NCI-H1436 treated with DMSO at 0.1 percent for 48 hours (cell line): ENCODE data around the gene HNRNPUL1.

ENCODE experiments used
- DNase-seq: peaks from one replicate; lab custom pipeline; 2025; lab: John Stamatoyannopoulos, UW

HNRNPUL1 gene

DNA sequence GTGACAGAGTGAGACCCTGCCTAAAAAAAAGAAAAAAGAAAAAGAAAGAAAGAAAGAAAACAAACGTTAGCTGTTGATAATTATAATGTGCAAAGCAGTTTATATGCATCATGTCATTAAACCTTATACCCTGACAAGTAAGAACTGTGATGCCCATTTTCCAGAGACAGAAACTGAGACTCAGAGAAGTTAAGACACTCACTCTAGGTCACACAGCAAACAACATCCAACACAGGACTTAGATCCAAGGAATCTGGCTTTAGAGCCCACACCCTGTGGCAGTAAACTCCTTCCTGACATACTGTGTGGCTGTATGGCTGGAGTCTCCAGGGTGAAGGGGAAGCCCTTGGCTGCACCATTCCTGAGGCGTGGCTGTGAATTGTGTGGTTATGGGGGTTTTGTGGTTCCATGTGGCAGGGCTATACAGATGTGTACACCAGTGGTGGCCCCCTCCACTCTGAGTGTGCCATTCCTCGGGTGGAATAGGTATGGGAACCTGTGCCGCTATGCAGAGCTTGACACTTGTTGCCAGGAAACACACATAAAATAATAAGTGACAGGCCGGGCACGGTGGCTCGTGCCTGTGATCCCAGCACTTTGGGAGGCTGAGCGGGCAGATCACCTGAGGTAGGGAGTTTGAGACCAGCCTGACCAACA lies 29.5 kb upstream of the HNRNPUL1 start:
- no peak for DNase-seq

DNA sequence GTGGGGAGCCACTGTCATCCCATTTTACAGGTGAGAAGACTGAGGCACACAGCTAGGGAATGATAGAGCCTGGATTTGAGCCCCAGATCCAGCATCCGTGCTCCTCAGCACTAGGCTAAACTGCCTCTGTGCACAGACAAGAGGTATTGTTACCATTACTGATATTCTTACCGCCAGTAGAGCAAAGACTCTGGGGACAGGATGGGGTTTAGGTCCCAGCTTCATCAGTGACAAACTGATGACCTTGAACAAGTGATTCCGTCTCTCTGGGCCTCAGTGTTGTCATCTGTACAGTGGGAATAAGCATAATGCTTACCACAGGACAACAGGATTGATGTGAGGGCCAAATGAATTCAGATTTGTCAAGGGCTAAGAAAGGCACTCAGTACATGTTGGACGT lies 28.7 kb upstream of the HNRNPUL1 start:
- DNase-seq: no peak

DNA sequence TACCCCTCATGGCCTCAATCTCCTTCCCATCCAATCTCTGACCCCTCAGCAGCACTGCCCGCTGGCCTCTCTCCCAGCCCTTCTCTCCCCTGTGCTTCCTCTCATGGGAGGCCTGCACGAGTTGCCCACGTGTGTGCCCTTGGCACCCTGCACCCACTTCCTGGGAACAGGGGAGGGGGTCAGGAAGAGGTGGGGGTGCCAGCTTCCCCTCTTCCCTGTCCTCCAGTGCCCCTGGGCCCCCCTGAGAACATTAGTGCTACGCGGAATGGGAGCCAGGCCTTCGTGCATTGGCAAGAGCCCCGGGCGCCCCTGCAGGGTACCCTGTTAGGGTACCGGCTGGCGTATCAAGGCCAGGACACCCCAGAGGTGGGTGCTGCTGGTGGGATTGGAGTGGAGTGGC lies 25.9 kb upstream of the HNRNPUL1 start:
- no peak for DNase-seq

DNA sequence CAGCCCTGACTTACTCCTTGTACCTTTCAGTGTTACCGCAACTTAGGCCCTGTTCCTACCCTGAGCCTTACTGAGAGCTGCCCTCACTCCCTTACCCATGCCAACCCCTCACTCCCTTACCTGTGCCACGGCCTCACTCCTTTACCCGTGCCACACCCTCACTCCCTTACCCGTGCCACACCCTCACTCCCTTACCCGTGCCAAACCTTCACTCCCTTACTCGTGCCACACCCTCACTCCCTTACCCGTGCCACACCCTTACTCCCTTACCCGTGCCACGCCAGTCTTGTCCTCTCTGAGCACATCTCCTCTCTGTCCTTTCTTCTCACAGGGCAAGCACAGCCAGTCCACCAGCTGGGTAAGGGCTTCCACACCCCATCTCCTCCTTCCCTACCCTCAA lies 24.8 kb upstream of the HNRNPUL1 start:
- no peak for DNase-seq

DNA sequence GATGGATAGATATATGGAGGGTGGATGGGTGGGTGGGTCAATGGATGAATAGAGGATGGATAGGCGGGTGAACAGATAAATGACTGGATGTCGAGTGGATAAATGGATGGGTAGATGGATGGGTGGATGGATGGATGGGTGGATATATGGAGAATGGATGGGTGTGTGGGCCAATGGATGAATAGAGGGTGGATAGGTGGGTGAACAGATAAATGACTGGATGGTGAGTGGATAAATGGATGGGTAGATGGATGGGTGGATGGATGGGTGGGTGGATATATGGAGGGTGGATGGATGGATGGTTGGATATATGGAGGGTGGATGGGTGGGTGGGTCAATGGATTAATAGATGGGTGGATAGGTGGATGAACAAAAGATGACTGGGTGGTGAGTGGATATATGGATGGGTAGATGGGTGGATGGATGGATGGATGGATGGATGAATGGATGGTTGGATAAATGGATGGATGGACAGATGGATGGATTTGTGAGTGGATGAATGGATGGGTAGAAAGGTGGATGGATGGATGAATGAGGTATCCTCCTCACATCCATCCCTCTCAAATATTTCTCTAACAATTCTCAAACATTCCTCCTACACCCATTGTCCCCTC lies 24.1 kb upstream of the HNRNPUL1 start:
- no peak for DNase-seq

DNA sequence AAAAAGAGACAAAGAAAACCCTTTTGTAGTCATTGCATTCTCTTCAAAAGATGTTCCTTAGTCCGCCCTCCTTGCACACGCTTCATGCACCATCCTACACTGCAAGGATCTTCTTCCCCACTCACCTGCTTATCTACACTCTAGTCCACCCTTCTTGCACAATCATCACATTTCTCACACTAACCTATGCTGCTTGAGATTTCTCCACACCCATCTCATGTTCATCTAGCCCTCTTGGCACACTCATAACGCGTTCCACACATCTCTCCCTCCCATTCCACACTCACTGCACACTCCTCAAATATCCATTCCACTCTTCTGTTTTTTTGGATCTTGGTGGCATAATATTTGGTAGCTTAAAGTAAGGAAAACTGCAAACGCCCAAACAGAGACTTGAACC lies 22.3 kb upstream of the HNRNPUL1 start:
- no peak for DNase-seq

DNA sequence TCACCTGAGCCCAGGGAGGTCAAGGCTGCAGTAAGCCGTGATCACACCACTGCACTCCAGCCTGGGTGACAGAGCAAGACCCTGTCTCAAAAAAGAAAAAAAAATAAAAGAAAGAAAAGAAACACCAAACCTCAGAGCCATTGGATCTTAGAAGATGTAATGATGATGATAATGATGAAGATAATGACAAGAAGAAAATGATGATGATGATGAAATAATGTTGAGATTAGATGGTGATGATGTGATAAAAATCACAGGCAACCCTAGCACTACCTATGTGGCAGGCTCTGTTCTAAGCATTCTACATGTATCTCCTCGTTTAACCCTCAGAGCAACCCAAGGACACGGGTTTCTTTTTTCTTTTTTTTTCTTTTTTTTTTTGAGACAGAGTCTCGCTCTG lies 20.1 kb upstream of the HNRNPUL1 start:
- no peak for DNase-seq

DNA sequence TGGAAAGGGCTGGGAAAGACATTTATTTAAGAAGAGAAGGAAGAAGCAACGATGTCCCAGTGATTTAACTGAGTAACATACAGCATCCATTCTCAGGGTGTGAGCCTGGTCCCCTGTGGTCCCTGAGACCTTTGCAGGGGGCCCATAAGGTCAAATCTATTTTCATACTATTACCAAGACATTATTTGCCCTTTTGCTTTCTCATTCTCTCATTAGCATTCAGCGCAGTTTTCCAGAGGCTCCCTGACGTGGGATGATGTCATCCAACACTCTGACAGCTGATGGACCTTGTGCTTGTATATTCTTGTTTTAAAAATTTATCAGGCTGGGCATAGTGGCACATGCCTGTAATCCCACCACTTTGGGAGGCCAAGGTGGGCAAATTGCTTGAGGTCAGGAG lies 18.3 kb upstream of the HNRNPUL1 start:
- DNase-seq: no peak

DNA sequence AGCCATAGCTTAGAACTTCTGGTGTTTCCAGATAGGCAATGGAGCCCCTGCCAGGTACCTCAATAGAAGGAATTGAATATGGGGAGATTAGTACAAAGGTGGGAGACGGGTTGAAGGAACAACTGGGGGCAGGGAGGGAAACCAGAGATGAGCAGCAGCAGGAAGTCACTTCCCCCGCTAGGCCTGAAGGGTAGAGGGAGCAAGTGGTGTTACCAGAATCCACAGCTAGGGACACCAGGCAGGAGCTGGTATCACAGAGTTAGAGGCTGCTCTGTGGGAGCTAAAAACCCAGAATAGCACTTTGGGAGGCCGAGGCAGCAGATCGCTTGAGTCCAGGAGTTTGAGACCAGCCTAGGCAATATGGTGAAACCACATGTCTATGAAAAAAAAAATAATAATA lies 15.3 kb upstream of the HNRNPUL1 start:
- DNase-seq: no peak

DNA sequence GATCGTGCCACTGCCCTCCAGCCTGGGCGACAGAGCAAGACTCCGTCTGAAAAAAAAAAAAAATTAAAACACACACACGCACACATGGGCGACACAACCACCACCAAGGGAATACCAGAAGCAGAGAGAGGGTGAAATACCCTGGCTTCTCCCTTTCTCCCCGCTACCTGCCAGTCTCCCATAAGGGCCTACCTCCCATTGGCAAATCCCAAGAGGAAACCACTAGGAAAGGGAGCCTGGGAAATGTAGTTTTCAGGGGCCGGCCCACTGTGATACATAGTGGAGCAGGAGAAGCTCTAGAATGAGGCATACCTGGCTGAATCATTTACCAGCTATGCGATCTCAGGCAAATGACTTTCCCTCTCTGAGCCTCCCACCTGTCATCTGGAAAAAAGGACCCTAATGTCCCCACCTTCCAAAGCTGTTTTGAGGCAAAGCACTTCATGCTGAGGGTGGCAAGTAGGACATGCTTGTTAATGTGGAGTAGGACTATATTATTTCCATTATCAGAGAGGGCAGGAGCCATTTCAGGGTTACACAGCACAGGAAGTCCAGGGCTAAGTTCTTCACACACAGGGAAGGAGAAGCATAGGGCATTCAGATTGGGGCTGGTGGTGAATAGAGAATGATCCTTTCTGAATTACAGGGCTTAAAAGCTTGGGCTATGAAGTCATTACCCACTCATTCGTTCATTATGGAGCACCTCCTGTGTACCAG lies 14.3 kb upstream of the HNRNPUL1 start:
- DNase-seq: no peak

DNA sequence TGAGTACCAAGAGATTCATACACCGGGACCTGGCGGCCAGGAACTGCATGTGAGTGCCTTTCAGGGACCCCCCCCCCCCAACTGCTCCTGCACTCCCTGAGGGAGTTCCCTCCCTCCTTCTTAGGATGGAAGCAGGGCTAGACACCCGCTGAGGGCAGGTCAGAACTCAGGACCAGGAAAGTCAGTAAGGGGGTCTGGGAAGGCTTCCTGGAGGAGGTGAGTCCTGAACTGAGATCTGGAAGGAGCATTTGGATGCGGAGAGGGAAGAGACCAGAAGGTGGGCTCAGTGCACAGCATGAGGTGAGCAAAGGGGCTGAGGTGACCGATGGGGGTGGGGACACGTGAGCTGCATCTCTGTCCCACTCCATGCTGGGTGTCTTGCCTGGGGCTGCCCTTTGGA lies 10.5 kb upstream of the HNRNPUL1 start:
- DNase-seq: no peak

DNA sequence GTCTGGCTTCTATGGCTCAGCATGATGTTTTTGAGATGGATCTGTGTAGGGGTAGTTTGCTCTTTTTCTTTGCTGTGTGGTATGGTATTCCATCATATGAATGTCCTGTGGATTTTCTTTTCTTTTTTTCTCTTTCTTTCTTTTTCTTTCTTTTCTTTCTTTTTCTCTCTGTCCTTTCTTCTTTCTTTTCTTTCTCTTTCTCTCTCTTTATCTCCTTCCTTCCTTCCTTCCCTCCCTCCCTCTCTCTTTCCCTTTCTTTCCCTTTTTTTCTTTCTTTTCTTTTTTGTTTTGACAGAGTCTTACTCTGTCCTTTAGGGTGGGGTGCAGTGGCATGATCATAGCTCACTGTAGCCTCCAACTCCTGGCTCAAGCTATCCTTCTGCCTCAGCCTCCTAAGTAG lies 9.0 kb upstream of the HNRNPUL1 start:
- no peak for DNase-seq

DNA sequence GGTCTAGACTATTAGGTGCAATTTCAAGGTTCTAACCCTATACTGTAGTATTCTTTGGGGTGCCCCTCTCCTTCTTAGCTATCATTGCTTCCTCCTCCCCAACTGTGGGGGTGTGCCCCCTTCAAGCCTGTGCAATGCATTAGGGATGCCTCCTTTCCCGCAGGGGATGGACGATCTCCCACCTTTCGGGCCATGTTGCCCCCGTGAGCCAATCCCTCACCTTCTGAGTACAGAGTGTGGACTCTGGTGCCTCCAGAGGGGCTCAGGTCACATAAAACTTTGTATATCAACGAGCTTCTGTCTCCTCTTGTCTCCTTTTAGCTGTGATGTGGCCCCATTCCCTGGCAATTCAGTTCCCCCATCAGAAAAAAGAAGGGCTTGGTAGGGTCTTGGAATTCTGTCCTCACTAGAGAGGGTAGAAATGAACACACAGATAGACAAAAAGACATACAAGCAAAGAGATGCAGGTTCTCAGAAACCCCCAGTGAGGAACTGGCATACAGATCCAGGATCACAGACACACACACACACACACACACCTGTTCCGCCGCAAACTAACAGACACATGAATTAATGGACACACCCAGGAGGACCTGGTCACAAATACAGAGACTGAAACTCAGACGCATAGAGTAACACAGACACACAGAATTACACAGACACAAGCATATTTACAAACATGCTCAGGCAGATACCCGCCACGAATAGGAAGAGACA lies 2.5 kb upstream of the HNRNPUL1 start:
- no peak for DNase-seq

DNA sequence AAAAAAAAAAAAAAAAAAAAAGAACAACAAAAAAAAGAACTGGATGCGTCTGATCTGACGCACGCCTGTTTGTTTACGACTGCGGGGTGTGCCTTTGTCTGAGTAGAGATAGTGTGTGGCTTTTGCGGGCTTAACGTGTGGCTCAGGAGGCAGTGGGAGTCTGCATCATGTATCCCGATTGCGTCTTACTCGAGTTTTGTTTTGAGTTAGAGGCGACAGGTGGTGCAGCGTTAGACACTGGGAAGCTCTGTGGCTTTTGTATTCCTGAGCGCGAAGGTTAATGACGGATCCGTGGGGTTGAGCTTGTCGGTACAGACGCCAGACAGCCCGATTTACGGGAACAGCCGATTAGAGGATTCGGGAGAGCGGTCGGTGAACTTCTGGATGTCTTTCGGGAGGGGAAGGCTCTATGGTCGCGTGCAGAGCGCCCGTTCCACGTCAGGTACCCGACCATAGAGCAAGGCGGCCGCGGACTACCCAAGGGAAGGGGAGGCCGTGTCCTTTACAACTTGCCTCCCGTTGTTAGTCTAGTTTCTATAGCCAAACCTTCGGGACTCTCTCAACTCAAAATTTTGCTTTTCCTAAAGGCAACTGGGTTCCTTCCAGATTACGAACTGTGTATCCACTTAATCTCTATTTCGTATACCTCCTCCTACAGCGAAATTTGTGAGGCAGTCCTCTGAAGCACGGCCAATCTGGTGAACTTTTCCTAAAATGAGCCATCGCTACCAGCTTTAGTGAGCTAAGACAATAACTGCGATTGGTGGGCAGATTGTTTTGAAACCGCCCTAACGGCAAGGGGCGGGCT lies 926 bp upstream of the HNRNPUL1 start:
- DNase-seq: no peak

DNA sequence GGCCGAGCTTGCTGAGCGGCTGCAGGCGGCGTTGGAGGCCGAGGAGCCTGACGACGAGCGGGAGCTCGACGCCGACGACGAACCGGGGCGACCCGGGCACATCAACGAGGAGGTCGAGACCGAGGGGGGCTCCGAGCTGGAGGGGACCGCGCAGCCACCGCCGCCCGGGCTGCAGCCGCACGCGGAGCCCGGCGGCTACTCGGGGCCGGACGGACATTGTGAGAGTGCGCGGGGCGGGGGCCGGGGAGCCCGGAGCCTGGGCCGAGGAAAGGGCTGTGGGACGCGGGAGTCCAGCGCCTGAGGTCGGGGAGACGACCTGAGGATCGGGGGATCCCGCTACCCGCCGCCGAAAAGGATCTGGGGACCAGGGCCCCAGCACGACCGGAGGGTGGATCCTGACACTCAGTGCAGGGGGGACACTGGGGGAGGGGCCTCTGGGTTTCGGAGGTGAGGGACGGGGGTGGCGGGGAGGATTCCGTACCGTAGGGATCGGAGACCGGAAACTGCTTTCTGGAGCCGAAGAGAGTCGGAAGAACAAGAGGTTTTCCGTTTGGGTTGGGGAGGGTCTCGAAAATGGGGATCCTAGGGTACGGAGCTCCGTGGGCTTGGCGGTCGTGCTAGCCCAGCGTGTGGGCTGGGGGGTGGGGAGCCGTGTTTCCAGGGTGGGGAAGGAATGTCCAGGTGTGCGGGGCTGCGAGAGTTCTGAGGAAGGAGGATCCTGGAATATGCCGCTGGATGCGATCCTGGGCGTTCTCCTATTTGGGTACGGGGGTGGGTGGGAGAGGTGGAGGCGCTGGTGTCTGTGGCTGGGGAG lies 616 bp downstream of the HNRNPUL1 start:
- no peak for DNase-seq

DNA sequence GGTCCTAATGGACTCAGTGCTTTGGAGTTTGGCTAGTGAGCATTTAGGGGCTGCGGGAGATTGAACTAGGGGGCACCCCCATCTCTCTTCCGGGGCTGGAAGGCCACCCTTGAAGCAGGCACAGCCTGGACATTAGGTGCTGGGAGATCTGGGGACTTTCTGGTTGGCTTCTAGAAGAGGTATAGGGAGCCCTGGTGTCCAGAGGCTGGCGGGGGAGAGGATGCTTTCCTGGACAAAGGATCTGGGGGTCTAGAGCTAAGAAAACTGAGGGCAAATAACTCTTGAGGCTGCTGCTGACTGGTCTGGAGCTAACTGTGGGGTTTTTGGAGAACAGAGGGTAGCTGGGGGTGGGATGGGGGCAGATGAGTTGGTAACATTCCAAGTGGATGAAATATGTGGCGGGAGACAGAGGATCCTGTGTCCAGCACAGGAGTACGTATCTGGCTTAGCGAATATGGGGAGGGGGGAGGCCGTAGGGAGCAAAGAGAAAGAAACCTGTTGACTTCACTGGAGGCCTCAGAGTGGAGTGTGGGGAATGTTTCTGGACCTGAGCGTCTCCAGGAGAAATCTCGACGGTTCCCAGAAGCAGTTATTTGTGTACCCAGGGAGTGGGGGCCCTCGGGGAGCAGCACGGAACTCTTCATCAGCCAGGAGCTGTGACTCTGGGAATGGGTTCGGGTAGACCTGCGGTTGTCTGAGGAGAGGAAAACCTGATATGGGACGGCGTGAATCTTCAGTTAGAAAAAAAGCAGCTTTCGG lies 1.4 kb downstream of the HNRNPUL1 start:
- no peak for DNase-seq

DNA sequence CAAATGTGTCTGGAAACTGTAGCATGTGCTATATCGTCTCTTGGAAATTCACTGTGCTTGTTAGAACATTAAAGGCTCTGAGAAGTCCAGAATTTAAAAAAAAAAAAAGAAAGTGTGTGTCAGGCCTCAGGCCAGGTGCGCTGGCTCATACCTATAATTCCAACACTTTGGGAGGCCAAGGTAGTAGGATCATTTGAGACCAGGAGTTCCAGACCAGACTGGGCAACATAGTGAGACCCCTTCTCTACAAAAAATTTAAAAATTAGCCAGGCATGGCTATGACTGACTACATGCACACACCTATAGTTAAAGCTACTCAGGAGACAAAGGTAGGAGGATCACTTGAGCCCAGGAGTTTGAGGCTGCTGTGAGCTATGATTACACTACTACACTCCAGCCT lies 4.9 kb downstream of the HNRNPUL1 start:
- no peak for DNase-seq

DNA sequence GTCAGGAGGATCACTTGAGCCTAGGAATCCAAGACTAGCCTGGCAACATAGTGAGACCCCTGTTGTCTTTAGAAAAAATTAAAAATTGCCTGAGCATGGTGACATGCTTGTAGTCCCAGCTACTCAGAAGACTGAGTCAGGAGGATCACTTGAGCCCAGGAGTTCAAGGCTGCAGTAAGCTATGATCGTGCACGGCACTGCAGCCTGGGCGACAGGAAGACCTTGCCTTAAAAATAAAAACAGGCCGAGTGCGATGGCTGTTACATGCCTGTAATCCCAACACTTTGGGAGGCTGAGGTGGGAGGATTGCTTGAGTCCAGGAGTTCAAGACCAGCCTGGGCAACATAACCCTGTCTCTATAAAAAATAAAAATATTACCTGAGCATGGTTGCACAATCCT lies 5.4 kb downstream of the HNRNPUL1 start:
- DNase-seq: no peak

DNA sequence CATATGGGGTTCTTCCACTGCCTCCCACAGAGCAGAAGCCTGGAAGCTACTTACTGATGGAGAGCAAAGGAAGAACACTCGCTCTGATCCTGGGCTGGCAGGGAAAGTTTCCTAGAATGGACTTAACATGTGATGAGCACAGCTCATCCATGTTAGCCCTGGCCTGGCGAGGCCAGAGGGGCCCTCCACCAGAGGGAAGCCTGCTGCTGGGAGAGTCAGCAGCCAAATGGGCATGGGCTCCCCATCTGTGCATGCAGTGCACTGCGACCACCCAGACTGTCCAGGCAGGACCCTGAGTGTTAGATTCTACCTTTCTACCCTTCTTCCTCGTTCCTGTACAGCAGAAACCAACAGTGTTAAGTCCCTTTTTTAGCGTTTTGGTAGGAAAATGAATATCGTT lies 8.9 kb downstream of the HNRNPUL1 start:
- no peak for DNase-seq

DNA sequence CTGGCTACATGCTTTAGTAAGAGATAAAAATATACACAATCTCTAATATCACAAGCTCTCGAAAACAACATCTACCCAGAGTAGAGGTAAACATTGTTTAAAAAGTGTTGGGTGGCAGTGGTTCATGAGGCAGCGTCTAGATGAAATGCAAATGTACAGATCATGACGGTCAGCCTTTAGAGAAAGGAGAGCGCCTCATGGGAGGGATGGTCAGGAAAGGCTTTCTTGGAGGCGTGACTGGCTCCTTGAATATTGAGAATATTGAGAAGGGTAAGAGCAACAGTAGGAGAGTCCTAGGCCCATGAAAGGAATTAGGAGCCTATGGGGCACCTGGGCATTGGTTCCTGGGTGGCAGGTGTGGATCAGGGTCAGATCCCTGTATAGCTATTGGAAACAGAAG lies 10.6 kb downstream of the HNRNPUL1 start:
- no peak for DNase-seq

DNA sequence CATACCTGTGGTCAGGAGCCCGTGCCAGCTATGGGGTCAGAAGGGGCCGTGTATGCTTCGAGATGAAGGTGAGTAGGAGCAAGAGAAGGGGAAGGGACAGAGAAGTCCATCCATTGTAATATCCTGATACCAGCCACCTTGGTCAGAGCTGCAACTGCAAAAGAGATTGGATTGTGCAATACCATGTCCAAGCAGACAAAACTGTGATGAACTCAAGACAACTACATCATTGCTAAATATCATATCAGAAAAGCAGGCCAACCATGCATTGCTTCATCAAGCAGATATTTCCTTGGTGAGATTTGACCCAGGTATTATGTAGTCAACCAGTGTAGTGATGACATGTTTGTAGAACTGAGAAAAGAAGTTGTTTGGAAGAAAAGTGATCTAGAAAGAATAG lies 12.1 kb downstream of the HNRNPUL1 start:
- DNase-seq: no peak
